NT2/D1 (cell line): Measurements from ENCODE around the gene GYS1.

Experiments used
- SUZ12 ChIP-seq: IDR thresholded peaks from 2 replicates; pipeline ENCODE4 v1.6.1; 2011; ENCODE audit not compliant: insufficient read length, insufficient read depth; ENCODE audit errors: extremely low read depth
- ZNF274 ChIP-seq: IDR thresholded peaks from 2 replicates; pipeline ENCODE4 v1.6.1; 2011; ENCODE audit warnings: mild to moderate bottlenecking, low read depth, low read length

- TF ChIP-seq SUZ12, result no peak
- no peak for TF ChIP-seq ZNF274
Measured at GRCh38 chr19:49020342-49020741, 27.2 kb upstream of the GYS1 start.
